GM19035 (cell line): Measurements from ENCODE around the gene ISM2.

Experiments
- ATAC-seq: cut with Tn5 transposase; IDR thresholded peaks from one replicate; pipeline ENCODE4 v1.9.1; 2021; ENCODE audit not compliant: unreplicated experiment

ISM2 gene

DNA sequence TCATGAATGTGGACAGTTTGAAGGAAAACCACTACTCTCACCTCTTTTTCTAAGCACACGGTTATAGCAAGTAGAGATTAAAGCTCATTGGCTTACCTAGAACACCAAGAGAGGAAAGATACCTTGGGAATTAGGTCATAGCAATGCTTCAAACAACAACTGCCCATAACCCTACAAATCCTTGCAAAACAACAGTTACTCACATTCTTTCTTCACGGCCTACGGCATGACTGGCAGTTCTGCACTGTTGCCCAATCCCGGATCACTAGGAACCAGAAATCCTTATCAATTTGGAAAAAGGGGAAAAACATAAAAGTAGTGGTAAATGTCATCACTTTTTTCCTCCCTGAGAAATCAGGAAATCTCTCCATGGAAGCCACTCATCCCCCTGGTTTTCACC, 9.6 kb upstream of the ISM2 start:
- ATAC-seq, result no peak

DNA sequence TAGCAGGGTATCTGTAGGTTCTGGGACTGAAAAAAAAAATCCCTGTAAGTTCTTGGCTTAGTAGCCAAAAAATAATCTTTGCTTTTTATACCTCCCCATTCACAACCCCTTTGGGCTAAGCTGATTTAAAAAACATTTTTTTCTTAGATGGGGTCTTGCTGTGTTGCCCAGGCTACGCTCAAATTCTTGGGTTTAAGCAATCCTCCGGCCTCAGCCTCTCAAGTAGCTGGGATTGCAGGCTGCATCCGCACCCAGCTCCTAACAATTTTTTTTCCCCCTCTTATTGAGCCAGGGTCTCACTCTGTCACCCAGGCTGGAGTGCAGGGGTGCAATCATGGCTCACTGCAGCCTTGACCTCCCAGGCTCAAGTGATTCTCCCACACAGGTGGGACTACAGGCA, 9.1 kb upstream of the ISM2 start:
- ATAC-seq, result no peak

DNA sequence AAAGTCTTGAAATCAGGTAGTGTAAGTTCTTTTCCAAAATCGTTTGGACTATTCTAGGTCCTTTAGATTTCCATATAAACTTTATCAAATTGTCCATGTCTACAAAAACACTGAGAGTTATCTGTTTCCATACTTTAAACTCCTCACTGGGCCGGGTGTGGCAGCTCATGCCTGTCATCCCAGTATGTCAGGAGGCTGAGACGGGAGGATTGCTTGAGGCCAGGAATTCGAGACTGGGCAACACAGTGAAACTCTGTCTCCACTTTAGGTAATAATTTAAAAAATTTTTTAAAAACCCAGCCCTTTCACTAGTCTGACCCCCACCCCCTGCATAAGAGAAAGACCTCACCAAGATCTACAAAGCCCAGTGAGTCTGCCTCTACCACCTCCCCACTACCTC, 6.4 kb upstream of the ISM2 start:
- ATAC-seq, result no peak

DNA sequence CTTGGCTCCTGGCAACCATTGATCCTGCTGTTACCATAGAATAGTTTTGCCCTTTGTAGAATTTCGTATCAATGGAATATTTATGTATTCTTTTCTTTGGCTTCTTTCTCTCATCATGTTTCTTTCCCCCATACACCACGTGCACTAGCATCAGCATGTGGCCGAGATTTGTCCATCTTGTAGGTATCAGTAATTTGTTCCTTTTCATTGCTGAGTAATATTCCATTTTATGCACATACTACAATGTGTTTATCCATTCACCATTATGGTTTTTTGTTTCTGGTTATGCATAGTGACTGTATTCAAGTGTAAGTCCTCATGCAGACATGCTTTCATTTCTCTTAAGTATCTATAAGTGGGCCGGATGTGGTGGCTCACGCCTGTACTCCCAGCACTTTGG, 4.5 kb upstream of the ISM2 start:
- no peak for ATAC-seq

DNA sequence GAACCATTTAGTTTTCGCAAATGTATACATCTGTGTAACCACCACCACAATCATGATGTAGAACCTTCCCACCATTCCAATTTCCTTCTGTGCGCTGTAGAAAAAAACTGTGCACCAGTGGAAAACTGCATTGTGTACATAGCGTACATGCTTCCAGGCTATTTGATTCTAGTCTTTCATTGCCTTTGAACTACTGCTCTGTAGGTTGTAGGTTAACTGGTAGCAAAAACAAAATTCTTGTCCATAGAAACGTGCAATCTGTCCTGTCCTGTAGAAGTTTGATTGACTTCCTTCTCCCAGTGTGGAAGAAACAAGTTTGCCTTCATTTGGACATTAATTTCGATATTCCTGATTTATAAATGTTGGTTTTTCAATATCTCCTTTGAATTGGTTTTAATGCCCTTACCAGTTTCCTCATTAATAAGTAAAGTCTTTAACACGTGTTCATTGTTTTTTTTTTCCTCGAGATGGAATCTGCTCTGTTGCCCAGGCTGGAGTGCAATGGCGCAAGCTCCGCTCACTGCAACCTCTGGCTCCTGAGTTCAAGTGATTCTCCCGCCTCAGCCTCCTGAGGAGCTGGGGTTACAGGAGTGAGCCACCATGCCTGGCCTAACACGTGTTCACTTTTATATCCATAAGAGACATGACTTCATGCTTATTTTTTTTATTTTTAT, 3.6 kb upstream of the ISM2 start:
- ATAC-seq, result no peak

DNA sequence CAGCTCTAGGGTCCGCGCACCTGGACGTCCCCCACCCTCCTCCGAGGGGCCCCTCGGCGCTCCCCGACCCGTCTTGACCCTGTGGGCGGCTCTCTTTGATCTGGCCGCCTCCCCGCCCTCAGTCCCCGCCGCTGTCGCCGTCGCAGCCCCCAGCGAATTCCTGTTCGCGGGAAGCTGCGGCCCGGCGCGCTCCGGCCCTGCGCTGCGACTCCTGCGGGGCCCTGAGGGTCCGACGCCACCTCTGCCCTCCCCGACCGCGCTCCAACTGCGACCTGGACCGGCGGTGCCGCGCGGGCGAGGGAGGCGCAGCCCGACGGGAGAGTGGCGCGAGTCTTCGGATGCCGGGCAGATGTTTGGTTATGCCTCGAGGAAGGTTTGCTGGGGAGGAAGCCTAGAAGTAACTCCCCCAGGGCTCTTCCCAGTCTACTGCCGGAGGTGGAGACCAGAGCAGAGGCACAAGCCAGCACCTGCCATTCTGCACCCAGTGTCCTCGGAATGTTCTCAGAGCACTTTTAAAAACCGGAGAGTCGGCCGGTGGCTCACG, 440 bp upstream of the ISM2 start:
- ATAC-seq, result peak; percentile 14

DNA sequence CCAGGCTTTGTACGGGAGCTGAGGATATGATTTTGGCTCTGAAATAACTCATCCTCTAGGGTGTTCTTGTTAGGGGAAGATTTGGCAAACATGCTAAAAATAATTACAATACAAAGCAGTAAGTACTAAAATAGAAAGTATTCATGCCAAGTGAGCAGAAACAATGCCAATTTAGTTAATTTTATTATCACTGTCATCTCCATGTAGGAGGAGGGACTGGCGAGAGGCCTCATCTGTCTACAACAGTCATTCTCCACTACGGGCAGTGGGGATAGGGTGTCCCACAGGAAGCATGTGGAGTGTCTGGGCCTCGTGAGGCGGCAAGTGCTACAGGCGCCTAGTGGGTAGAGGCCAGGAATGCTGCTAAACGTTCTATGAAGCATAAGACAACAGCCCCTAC, 3.3 kb downstream of the ISM2 start:
- ATAC-seq, result no peak

DNA sequence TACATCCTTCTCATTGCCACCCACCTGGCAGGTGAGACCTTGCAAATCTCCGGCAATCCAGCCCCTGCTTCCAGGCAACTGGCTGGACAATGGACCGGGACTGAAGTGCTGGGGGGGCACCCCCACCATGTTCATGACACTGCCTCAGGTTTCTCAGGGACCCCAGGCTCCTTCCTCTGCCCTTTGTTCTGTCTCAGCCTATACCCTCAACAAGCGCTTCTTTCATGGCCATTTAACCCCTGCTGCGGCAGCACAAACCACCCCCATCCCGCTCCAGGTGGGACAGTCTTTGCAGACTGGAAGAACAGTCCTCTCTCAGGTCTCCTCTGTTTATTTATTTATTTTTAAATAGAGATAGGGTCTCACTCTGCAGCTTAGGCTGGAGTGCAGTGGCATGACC, 7.6 kb downstream of the ISM2 start:
- no peak for ATAC-seq

DNA sequence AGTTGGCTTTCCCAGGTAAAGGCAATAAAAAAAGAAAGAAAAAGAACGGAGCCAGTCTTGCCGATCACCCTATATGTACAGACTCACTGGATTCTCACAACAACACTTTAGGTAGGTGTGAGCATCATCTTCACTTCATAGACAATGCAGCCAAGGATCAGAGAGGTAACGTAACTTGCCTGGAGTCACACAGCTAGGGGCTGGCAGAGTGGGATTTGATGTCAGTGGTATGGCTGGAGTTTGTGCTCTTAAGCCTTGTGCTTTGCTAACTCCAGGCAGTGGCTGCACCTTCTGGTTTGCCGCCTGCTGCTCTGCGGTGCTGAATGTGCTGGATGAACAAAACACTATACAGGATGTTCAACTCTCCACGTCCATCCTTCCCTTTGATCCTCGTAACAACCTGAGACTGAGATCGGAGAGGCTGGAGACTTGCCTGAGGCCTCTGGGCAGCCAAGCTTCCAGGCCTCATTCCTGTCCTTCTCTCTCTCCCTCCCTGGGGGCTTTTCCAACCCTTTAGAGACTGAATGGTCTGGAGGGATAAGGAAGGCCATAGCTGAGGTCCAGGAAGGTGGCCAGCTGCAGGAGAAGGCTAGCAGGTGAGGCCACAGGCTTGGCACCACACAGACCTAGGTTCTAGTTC, 8.1 kb downstream of the ISM2 start:
- no peak for ATAC-seq

DNA sequence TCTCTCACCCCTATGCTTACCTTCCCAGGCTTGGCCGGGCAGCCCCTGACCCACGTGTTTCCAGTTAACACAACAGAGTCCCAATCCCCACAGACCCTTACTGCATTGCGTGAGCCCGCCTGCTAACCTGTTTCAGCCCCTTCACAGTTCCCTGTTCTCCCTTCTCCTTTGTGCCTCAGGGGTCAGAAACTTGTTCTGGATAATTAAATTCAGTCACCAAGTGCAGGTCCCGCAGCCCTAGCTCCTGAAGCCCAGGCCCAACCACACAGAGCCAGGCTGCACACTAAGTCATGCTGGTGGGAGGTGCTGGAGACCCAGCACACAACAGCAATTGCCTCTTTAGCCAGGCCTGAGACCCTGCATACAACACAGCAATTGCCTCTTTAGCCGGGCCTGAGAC, 9.6 kb downstream of the ISM2 start:
- ATAC-seq, result no peak

DNA sequence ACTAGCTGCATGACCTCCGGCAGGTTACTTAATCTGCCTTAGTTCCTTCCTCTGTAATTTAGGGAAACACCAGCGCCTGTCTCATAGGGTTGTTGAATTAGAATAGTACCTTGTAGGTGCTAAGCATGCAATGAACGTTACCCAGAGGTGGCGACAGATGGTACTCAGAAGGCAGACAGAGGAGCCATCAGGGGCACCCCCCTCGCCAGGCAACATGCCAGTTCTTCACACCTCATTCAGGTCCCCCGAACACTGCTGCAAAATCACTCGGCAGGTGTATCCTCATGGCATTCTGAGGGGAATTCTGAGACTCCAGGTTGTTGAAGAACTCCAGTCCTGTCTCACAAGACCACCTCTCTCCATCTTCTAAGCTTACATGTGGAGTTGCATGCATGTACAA, 10.1 kb downstream of the ISM2 start:
- no peak for ATAC-seq

DNA sequence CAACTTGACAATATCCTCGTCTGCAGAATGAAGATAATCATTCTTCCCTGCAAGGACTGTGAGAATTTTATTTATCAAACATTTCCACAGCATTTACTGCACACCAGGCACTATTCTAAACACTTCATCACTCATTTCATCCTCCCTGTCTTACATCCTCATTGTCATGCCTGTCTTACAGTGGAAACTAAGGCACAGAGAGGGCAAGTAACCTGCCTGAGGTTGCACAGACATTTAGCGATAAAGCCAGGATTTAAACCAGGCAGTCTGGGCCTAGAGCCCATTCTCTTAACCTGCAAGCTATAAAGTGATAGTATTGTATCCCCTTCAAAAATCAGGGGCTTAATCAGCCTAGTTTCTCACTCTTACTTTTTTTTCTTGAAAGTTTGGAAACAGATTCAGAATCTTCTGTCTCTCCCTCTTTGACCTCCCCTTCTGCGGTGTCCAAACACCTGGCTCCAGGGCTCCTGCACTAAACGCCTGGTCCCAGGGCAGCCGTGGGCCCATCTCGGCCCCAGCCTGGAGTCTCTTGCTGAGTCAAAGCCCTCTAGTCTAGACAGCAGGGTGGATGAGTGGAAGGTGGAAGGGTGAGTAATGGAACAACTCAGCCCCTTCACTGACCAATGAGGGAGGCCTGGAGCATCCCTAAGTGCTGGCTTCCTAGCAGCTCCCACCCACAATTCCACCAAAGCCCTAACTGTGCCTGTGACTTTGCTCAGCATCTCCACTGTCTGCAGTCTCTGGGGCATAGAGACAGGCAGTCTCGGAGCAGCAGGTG, 12.5 kb downstream of the ISM2 start:
- no peak for ATAC-seq

DNA sequence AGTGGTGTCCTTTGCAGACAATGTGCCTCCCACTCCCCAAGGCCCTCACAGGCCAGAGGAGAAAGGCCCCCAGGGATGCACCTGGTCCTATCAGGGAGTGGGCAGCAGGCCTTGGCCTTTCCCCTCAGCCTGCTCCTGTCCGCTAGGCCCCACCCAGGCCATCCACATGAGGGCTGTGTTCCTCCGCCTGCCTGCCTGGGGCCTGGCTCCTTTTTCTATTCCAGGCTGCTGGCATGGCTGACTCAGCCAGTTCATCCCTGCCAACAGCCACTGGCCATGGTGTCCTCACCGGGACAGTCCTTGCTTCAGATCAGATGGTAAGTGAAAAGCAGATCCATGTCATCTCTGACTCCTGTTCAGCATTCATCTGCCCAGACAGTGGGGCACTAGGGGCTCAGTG, 13.4 kb downstream of the ISM2 start:
- ATAC-seq, result no peak

DNA sequence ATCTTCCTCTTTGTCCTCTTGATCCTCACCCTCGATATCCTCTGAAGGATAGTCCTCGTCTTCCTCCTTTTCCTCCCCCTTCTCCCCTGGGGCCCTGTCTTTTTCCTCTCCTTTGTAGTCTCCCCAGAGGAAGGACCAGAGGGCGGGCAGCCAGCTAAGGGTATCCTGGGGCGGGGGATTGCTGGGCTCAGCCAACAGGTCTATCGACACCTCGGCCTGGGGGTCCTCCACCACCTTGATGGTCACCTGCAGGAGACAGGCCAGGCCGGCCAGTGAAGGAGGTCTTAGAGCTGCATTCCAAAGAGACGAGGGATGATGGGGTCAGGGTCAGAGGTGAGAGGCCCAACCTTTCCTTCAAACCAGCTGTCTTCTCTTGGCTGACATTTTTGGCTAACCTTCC, 16.2 kb downstream of the ISM2 start:
- ATAC-seq, result no peak

DNA sequence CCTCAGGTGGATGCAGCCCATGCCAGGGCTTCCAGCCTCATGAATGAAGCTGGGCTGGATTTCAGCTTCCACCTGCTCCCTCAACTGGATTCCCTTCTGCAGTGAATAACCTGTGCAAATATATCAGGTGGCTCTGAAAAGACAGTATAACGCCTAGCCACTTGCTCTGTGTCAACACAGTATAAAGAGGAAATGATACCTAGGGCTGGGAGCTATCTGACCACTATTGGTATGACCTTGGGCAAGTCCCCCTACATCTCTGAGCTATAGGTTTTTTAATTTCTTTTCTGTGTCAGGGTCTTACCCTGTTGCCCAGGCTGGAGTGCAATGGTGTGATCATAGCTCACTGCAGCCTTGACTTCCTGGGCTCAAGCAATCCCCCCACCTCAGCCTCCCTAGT, 19.8 kb downstream of the ISM2 start:
- ATAC-seq, result peak; percentile 96

DNA sequence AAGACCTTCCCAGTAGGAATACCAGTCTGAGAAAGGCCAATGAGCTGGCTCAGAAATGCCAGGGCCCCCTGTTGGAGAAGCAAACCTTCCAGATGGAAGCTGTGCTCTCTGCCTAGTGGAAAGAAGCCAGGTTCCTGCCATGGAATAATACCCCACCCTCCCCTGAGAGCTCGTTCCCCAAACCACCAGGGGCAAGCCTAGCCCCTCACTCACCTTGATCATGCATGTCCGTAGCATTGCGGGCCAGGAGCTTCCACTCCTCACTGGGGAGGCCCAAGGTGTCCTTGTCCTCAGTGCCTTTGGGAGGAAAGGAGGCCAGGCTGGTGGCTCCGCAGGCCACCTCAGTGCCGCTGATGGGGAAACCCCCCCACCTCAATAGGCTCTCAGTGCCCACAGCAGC, 20.6 kb downstream of the ISM2 start:
- no peak for ATAC-seq

DNA sequence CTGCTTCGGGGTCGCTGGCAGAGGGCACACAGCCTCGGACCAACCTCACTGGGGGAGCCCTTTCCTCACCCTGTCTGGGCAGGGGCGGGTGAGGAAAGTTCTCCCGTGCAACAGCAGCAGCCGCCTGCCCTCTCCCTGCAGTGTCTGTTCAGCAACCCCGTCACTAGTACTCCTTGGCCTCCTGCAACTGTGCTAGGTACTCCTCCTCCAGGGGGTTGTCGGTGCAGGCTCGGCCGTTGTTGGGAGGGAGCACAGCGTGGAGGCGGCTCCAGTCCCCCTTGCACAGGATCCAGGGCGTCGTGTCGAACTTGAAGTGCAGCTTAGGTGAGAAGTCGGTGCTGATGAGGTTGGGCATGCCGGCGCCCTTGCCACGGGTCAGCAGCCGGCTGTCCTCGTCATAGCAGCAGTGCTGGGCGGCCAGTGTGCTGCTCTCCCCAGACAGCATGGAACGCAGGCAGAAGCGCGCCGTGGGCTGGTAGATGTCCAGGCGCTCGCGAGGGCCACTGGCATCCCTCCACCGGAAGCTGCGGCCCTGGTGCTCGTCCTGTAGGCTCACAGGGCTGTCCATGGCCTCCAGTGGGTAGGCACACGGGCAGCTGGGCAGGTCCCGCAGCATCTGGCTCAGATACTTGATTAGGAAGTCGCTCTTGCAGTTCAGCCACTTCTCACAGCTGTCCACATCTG, 23.0 kb downstream of the ISM2 start:
- ATAC-seq, result no peak

DNA sequence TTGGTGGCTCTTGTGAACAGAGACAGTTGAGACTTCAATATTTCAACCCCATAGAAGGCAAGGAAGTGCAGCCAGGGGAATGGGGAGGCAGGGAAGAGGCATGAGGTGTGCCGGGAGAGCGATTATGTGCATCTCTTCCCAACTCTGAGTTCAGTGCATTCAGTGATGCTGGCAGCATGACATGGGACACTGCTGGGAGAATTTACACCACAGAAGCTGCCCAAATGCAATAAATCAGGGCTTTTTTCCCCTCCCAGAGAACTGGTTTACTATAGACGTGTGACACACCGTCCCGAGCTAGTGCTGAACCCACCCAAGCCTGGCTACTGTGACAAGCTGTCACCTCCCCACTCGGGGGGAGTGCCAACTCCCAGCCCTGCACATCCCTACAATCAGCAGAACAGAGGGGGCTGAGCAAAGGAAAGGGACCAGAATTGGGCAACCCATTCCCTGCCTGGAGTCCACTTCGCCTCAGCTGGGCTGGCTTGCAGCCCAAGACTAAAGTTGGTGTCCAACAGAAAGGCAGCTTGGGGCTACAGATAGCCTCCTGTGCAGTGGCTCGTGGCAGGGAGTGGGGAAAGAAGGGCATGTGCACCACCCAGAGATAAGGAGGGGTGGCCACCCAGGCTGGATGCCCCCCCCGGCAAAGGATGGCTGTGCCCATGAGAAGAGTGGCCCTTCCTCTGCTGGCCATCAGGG, 24.0 kb downstream of the ISM2 start:
- ATAC-seq, result no peak

DNA sequence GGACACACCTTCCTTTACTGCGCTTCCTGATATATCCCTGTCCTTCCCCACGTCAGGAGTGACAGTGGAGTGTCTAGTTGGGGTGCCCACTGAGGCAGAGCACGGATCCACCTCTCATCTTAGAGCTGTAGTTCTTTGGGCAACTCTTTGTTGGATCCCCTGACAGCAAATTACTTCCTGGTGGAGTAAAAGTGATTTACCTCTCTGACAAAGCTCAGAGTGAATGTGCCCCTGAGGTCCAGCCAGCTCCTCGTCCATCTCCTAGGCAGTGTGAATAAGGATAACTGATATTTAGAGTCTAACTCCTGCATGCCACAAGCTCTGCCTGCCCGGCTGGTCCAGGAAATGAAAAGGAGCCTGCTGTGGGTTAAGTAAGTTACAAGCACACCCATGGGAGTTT, 24.7 kb downstream of the ISM2 start:
- no peak for ATAC-seq

DNA sequence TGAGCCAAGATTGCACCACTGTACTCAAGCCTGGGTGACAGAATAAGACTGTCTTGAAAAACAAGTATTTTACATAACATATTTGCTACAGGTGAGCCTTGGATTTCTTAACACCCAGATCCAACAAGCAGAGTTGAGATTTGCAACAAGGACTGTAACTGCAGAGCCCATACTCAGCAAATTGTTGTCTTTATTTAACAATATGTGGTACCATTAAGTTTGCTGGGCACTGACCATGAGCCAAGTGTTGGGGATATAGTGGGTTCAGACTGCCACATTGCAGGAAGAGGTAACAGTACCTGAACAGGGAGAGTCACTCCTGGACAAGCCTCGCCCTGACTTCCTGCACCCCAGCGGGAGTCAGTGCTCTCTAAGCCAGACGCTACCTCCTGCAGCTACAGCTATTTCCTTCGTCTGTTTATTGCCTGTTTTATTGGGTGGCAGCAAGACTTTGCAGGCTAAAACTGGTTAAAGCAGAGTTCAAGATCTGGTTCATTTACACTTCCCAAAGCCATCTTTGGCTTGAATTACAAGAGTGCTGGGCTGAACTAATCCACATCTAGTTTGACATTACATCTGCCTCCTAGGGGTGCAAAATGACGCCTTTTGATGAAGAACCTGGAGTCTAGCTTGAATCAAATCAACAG, 28.3 kb downstream of the ISM2 start:
- ATAC-seq, result no peak
